NCI-H187 treated with DMSO at 0.1 percent for 48 hours (cell line): Measurements from ENCODE around the gene TMCC3.
"Not testable (repeated sequence)": the region's sequence is repeated elsewhere in the genome, so short reads cannot be mapped to it uniquely, and the experiment has no call there.

Source experiments
- DNase-seq: peaks from one replicate; lab custom pipeline; 2025; lab: John Stamatoyannopoulos, UW

TMCC3 gene

DNA sequence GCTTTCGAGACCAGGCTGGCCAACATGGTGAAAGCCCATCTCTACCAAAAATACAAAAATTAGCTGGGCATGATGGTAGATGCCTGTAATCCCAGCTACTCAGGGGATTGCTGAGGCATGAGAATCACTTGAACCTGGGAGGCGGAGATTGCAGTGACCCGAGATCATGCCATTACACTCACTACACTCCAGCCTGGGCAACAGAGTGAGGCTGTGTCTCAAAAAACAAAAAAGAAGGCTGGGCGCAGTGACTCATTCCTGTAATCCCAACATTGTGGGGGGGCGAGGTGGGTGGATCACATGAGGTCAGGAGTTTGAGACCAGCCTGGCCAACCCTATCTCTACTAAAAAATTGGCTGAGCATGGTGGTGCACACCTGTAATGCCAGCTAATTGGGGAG is 49.0 kb downstream of the TMCC3 start:
- DNase-seq = not testable (repeated sequence)

GRCh38 chr12:94599189-94599588 is 51.2 kb downstream of the TMCC3 start:
- no peak for DNase-seq

- DNase-seq = no peak
Measured at GRCh38 chr12:94597268-94597667, 53.1 kb downstream of the TMCC3 start.

GRCh38 chr12:94596596-94596995 is 53.8 kb downstream of the TMCC3 start:
- DNase-seq = no peak

GRCh38 chr12:94595152-94595551 is 55.2 kb downstream of the TMCC3 start:
- no peak for DNase-seq

- no peak for DNase-seq
Measured at GRCh38 chr12:94594443-94594825, 55.9 kb downstream of the TMCC3 start.

- DNase-seq = no peak
Measured at GRCh38 chr12:94593822-94594442, 56.4 kb downstream of the TMCC3 start.

GRCh38 chr12:94592723-94593122 is 57.6 kb downstream of the TMCC3 start:
- not testable (repeated sequence) for DNase-seq

DNA sequence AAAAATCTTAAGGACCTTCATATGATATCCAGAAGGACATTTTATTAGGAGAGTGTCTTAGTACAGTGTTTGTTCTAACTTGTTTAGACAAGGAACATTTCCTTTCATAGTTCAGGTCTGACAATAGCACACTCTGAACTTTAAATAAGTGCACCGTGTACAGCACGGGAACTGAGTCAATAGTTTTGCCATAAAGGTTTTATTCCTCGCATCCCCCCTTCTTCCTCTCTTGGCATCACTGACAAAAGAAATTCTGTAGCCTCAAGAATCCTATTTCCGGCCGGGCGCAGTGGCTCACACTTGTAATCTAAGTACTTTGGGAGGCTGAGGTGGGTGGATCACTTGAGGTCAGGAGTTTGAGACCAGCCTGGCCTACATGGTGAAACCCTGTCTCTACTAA is 58.3 kb downstream of the TMCC3 start:
- no peak for DNase-seq

DNA sequence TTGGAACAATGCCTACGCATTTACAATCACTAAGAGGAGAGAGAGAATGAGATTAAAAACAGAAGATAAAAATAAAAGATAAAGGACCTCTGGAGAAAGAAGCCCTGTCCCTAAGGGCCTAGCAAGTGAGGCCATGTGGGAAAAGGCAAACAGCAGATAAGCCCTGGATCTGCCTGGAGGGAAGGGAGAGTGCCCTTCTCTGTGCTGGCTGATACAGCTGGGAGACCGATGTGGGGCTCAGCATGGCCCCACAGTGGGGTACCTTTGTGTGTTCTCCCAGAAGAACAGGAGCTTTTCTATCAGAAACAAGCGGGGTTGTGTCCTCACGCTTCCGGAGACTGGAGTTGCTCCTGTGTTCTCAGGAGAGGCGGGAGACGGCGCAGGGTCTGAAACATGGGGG is 59.9 kb downstream of the TMCC3 start:
- no peak for DNase-seq

GRCh38 chr12:94589591-94590001 is 60.8 kb downstream of the TMCC3 start:
- DNase-seq = no peak

DNA sequence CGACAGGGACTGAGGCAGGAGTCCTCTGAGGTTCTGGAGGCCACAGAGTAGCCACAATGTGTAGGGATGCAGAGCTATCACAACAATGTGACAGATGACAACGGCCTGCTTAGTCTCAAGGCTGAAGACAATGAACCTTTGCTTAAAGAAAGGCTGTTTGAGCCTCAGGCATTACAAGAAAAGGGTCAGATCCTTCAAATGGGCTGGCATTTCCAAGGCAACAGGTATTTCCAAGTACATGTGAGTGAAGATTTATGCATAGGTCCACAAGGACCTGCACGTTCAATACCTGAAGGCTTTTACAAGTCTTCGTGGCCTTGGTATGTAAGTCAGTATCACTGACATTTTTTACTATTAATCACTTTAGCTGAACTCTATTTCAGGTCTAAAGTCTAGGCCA is 62.0 kb downstream of the TMCC3 start:
- no peak for DNase-seq

GRCh38 chr12:94587266-94588241 is 62.8 kb downstream of the TMCC3 start:
- no peak for DNase-seq

GRCh38 chr12:94586589-94587259 is 63.6 kb downstream of the TMCC3 start:
- no peak for DNase-seq

GRCh38 chr12:94585626-94586025 is 64.7 kb downstream of the TMCC3 start:
- no peak for DNase-seq

- no peak for DNase-seq
Measured at GRCh38 chr12:94584377-94584776, 66.0 kb downstream of the TMCC3 start.

DNA sequence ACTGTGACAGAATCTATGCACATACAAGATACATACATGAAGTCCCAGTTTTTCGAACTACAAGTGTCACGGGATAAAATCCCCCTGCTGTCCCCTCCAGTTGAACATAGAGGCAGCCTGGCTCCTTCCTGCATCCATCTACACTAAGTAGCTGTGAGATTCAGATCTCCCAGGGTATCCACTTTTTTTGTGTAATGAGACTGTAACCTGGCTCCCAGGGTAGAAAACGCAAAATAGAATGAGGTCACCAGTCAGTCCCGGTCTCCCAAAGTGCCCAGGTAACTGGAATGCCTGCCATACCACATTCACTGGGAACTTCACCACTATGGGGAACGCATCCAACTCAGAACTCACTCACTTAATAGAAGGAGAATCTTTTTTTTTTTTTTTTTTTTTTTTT is 67.8 kb downstream of the TMCC3 start:
- no peak for DNase-seq

DNA sequence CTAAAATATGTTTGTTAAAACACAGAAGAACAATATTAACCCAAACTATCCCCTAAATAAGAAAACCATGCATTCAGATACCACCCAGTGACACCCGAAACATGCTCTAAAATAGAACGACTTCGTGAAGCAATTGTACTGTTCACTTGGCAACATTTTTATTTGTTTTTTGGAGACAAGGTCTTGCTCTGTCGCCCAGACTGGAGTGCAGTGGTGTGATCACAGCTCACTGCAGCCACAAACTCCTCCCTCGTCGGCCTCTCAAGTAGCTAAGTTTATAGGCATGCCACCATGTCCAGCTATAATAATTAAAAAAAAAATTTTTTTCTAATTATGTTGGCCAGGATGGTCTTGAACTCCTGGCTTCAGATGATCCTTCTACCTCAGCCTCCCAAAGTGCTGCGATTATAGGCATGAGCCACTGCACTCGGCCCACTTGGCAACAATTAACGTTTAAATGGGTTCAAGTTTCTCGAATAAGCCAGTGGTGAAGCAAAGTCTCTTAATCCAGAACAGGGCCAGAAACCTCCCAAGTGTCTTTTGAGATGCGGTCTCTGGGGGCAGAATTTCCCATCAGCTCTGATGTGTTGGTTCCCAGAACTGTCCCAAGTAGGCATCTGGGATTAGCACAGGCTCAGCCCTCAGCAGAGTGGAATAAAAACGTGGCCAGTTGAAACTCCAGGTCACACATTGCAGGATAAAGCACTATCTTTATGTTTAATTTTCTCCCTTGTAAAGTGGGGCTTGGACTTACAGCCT is 74.5 kb downstream of the TMCC3 start:
- no peak for DNase-seq

GRCh38 chr12:94575024-94575423 is 75.3 kb downstream of the TMCC3 start:
- no peak for DNase-seq

DNA sequence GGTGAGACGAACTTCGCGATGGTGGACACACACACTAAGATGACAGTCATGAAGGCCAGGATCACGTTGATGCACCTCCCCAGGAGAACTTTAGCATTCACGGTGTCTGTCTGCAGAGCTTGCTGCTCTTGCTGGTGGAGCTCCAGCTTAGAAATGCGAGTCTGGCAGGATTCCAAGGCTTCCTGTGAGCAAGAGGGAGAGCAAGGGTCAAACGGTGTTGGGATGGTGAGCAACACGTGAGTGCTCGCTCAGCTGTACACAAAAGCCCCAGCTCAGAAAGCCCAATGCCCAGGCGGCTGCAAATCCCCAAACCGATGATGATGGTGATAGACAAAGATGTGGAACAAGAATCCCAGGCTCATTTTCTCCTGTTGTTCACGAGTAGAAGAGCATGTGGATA is 78.8 kb downstream of the TMCC3 start:
- no peak for DNase-seq

GRCh38 chr12:94570161-94570560 is 80.2 kb downstream of the TMCC3 start:
- no peak for DNase-seq

GRCh38 chr12:94567761-94568160 is 82.6 kb downstream of the TMCC3 start:
- no peak for DNase-seq
